K562 (cell line): ENCODE measurements around the gene DPEP1. TPM values are rescaled to one million over a fixed set of nuclear protein-coding genes. Genes with fewer than 3 reads are reported as not detected.
A peak's percentile ranks its signal among the peaks of the same experiment; 100 is the strongest.

ENCODE experiments used
- ARID1B ChIP-seq: fragments of 450-650 bp; IDR thresholded peaks from 2 replicates; pipeline ENCODE4 v1.6.1; 2016; ENCODE audit warnings: antibody characterized with exemption, mild to moderate bottlenecking, inconsistent platforms
- CBFA2T3 ChIP-seq: fragments of 450-650 bp; IDR thresholded peaks from 2 replicates; pipeline ENCODE4 v1.6.1; 2017
- CCAR2 ChIP-seq: fragments of 200-400 bp; formaldehyde crosslinking; IDR thresholded peaks from 2 replicates; pipeline ENCODE4 v1.6.1; 2017; ENCODE audit warnings: mild to moderate bottlenecking, low read depth, low read length
- CLOCK ChIP-seq: fragments of 250-450 bp; sonication (Bioruptor Pico); IDR thresholded peaks from 2 replicates; pipeline ENCODE4 v1.4.0; 2020; ENCODE audit warnings: mild to moderate bottlenecking, moderate library complexity, borderline replicate concordance
- ESRRB ChIP-seq: fragments of 250-450 bp; sonication (Bioruptor Pico); IDR thresholded peaks from 2 replicates; pipeline ENCODE4 v1.5.0; 2020; ENCODE audit warnings: mild to moderate bottlenecking, moderate library complexity, borderline replicate concordance
- GATA2 ChIP-seq: sonication (generic); formaldehyde crosslinking; IDR thresholded peaks from 2 replicates; pipeline ENCODE4 v1.4.0; 2020; ENCODE audit warnings: mild to moderate bottlenecking, missing genetic modification reagents
- HDAC1 ChIP-seq, 2 experiments: fragments of 450-650 bp; IDR thresholded peaks; 2 replicates each; pipeline ENCODE4 v1.6.1; 2016 to 2017; ENCODE audit warnings: inconsistent platforms in 1 of 2, mild to moderate bottlenecking in 1 of 2, moderate library complexity in 1 of 2
- KDM4B ChIP-seq, 2 experiments: fragments of 450-650 bp in 1 of 2; sonication (generic) in 1 of 2; IDR thresholded peaks; 2 replicates each; pipeline ENCODE4 v1.6.1; 2016 to 2017; ENCODE audit warnings: borderline replicate concordance in 2 of 2, antibody characterized with exemption in 1 of 2, low read depth in 1 of 2, mild to moderate bottlenecking in 1 of 2
- L3MBTL2 ChIP-seq: fragments of 450-650 bp; IDR thresholded peaks from 2 replicates; pipeline ENCODE4 v1.6.1; 2016; ENCODE audit warnings: mild to moderate bottlenecking, moderate library complexity
- MYBL2 ChIP-seq, 2 experiments: fragments of 450-650 bp in 1 of 2; sonication (generic) in 1 of 2; formaldehyde crosslinking in 1 of 2; IDR thresholded peaks; 2 replicates each; pipeline versions ENCODE4 v1.6.1 to v1.8.1; 2017 to 2022; ENCODE audit warnings: borderline replicate concordance in 1 of 2, inconsistent platforms in 1 of 2, low read depth in 1 of 2, mild to moderate bottlenecking in 1 of 2, missing genetic modification reagents in 1 of 2, moderate library complexity in 1 of 2
- POLR2A ChIP-seq: fragments of 450-650 bp; conservative IDR thresholded peaks from 2 replicates; pipeline ENCODE4 v1.6.1; 2016
- SOX6 ChIP-seq: fragments of 450-650 bp; IDR thresholded peaks from 2 replicates; pipeline ENCODE4 v1.6.1; 2014; ENCODE audit warnings: mild to moderate bottlenecking
- SPI1 ChIP-seq: IDR thresholded peaks from 2 replicates; pipeline ENCODE4 v1.6.1; 2011; ENCODE audit warnings: low read depth, low read length, control low read depth, borderline replicate concordance
- STAT5A ChIP-seq: IDR thresholded peaks from 2 replicates; pipeline ENCODE4 v1.6.1; 2012; ENCODE audit warnings: low read length, inconsistent platforms, borderline replicate concordance
- TCF3 ChIP-seq: sonication (generic); formaldehyde crosslinking; IDR thresholded peaks from 2 replicates; pipeline ENCODE4 v1.4.0; 2020; ENCODE audit warnings: mild to moderate bottlenecking, missing genetic modification reagents
- TEAD1 ChIP-seq, 2 experiments: fragments of 450-650 bp in 1 of 2; sonication (generic) in 1 of 2; formaldehyde crosslinking; IDR thresholded peaks; 2 replicates each; pipeline versions ENCODE4 v1.4.0 to v1.8.0; 2020 to 2022; ENCODE audit warnings: mild to moderate bottlenecking in 2 of 2, missing genetic modification reagents in 1 of 2
- VEZF1 ChIP-seq: fragments of 200-800 bp; sonication (Bioruptor generic); IDR thresholded peaks from 2 replicates; pipeline ENCODE4 v1.6.1; 2017; ENCODE audit warnings: missing genetic modification characterization, missing compliant biosample characterization
- YY1 ChIP-seq, 3 experiments: IDR thresholded peaks; 2 replicates each; pipeline ENCODE4 v1.6.1; 2011; ENCODE audit warnings: low read length in 2 of 3, mild to moderate bottlenecking in 2 of 3, moderate library complexity in 2 of 3, borderline replicate concordance in 1 of 3, control low read depth in 1 of 3, low read depth in 1 of 3; ENCODE audit not compliant: insufficient read depth in 3 of 3, insufficient replicate concordance in 2 of 3, control insufficient read depth in 1 of 3, insufficient read length in 1 of 3; ENCODE audit errors: extremely low read depth in 1 of 3
- ZNF184 ChIP-seq: sonication (generic); formaldehyde crosslinking; IDR thresholded peaks from 2 replicates; pipeline ENCODE4 v1.5.0; 2020; ENCODE audit warnings: missing genetic modification reagents
- ZNF217 ChIP-seq: sonication (generic); formaldehyde crosslinking; IDR thresholded peaks from 2 replicates; pipeline ENCODE4 v1.8.0; 2022; ENCODE audit warnings: mild to moderate bottlenecking, missing genetic modification reagents
- ZNF23 ChIP-seq: fragments of 250-450 bp; sonication (Bioruptor Pico); IDR thresholded peaks from 2 replicates; pipeline ENCODE4 v1.4.0; 2020; ENCODE audit warnings: mild to moderate bottlenecking
- ZNF311 ChIP-seq: fragments of 250-450 bp; sonication (Bioruptor Pico); IDR thresholded peaks from 2 replicates; pipeline ENCODE4 v1.4.0; 2020; ENCODE audit warnings: mild to moderate bottlenecking, moderate library complexity
- ZNF561 ChIP-seq: fragments of 450-650 bp; formaldehyde crosslinking; conservative IDR thresholded peaks from 2 replicates; pipeline ENCODE4 v1.4.0; 2020; ENCODE audit warnings: mild to moderate bottlenecking, moderate library complexity
- ZNF583 ChIP-seq: fragments of 250-450 bp; sonication (Bioruptor Pico); IDR thresholded peaks from 2 replicates; pipeline ENCODE4 v1.4.0; 2020
- polyA plus RNA-seq, 8 experiments: library from polyadenylated mRNA; depleted of rRNA in 4 of 8; stranded (reverse) in 5 of 8; unstranded in 3 of 8; fragments of >200 nt; fragmentation: Nextera tagmentation in 2 of 8; fragmentation: Illumina TruSeq in 1 of 8; extraction: Ambion mirVana in 2 of 8; extraction: Trizol in 1 of 8; gene quantifications; 2 replicates each; pipeline versions ENCODE4 v1.2.1 to v1.2.3, GENCODE V29; 2011 to 2014; ENCODE audit warnings: inconsistent platforms in 1 of 8, missing spikeins in 1 of 8
- total RNA-seq, 7 experiments: library from RNA; depleted of rRNA in 6 of 7; stranded (reverse); fragments of >200 nt in 6 of 7; fragmentation: Illumina TruSeq in 2 of 7; extraction: Trizol in 2 of 7; gene quantifications; 2 replicates each; pipeline versions ENCODE4 v1.2.1 to v1.2.3, GENCODE V29; 2011 to 2021; ENCODE audit warnings: low replicate concordance in 1 of 7
- TF ChIP-seq, protein P1 (sequence below), 2 experiments: fragments of 250-450 bp in 1 of 2; fragments of 450-650 bp in 1 of 2; sonication (Bioruptor Pico) in 1 of 2; IDR thresholded peaks; 2 replicates each; pipeline versions ENCODE4 v1.6.1 to v1.8.0; 2016 to 2021; ENCODE audit warnings: mild to moderate bottlenecking in 2 of 2, moderate library complexity in 2 of 2, missing compliant biosample characterization in 1 of 2, missing genetic modification characterization in 1 of 2

Gene DPEP1
- total and polyA plus RNA-seq, 9 of the 15 experiments (the other 6 are each of a cell fraction or from before 2014, with no cell fraction given) = 0.14 to 0.31 (median 0.20) TPM; not detected in 6

GRCh38 chr16:89607453-89607852, 6.0 kb upstream of the DPEP1 start (continued):
- no peak for TF ChIP-seq MYBL2 (IDR thresholded peaks at IDR 0.05; ENCODE audit: low read depth)
- TF ChIP-seq MYBL2 (CRISPR knock-in tag; IDR thresholded peaks at IDR 0.05; ENCODE audit: borderline replicate concordance) = no peak
- TF ChIP-seq TEAD1 (CRISPR knock-in tag; IDR thresholded peaks at IDR 0.05) = peak in 1 of 2 experiments; percentile 60; a peak in 1 of 4 replicates
- peak; percentile 83 for TF ChIP-seq TCF3 (CRISPR knock-in tag)
- TF ChIP-seq HDAC1 (IDR thresholded peaks at IDR 0.05) = no peak
- no peak for TF ChIP-seq CLOCK (CRISPR knock-in tag)
- TF ChIP-seq ESRRB (CRISPR knock-in tag) = no peak
- TF ChIP-seq GATA2 (CRISPR knock-in tag) = peak; percentile 43; the same call in 1 of the 2 replicates
- TF ChIP-seq CBFA2T3 = peak; percentile 77
- TF ChIP-seq ARID1B = peak; percentile 62
- 0 out of 2 replicates have a peak, but pooled peaks have one; percentile 13 for TF ChIP-seq STAT5A
- TF ChIP-seq YY1 (IDR thresholded peaks at IDR 0.05; ENCODE audit: borderline replicate concordance in 1 of 3, control insufficient read depth in 1 of 3, extremely low read depth in 1 of 3, insufficient read depth in 3 of 3, insufficient read length in 1 of 3, insufficient replicate concordance in 2 of 3, low read depth in 1 of 3, low read length in 2 of 3) = peak in 1 of 3 experiments; percentile 44
- 0 out of 2 replicates have a peak, but pooled peaks have one; percentile 27 for TF ChIP-seq SOX6
- no peak for TF ChIP-seq ZNF311 (CRISPR knock-in tag)
- no peak for TF ChIP-seq CCAR2
- no peak for TF ChIP-seq ZNF184 (CRISPR knock-in tag)
- TF ChIP-seq L3MBTL2 = peak; percentile 34; the same call in 1 of the 2 replicates
- no peak for TF ChIP-seq VEZF1 (CRISPR knock-in tag)
- no peak for TF ChIP-seq ZNF583
- no peak for TF ChIP-seq ZNF561
- TF ChIP-seq ZNF23 (CRISPR knock-in tag) = no peak
- no peak for TF ChIP-seq SPI1
- TF ChIP-seq KDM4B (IDR thresholded peaks at IDR 0.05; ENCODE audit: borderline replicate concordance in 2 of 2, low read depth in 1 of 2) = no peak
- no peak for TF ChIP-seq ZNF217 (CRISPR knock-in tag)
- TF ChIP-seq, protein P1, sequence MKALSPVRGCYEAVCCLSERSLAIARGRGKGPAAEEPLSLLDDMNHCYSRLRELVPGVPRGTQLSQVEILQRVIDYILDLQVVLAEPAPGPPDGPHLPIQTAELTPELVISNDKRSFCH (CRISPR knock-in tag; IDR thresholded peaks at IDR 0.05) = no peak
- TF ChIP-seq, protein P1 (tag; IDR thresholded peaks at IDR 0.05) = no peak; the same call in 1 of the 2 replicates
- TF ChIP-seq POLR2A = no peak
